NCI-H1048 (cell line): Measurements from ENCODE around the gene ABCA7.

Experiments
- DNase-seq: peaks from one replicate; lab custom pipeline; 2025; lab: John Stamatoyannopoulos, UW

ABCA7 gene

DNA sequence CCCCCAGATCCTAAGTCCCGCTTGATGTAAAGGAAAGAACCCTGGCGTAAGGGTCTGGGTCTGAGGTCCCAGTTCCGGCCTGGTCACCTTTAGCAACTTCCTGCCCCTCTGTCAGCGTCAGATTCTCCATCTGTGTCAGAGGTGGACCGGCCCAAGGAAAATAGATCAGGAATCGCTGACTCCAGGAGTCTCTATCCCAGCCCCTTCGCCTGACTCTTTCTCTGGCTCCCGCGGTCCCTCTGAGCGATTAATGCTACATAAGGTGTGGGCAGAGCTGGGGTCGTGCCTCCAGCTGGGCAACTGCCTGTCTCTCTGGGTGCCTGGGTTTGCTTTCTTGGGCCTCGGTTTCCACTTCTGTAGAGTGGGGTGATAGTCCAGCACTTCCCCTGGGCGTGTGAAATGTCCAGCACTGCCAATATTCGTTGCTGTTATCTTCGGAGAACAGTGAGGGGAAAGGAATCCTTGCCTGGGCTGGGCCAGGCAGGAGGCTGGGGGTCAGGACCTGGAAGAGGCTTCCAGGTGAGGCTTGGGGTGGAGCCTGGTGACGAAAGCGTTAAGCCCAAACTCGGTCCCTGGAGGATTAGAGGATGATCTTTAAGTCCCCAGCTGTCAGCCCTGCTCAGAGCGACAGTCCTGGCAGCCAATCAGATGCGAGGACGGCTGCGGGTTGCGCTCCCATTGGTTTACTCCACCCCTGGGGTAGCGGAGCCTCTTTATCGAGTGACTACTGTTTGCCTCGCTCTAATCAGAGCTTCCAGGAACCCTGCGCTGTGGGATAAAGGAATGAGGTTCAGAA, 767 bp downstream of the ABCA7 start:
- DNase-seq: peak; percentile 84

DNA sequence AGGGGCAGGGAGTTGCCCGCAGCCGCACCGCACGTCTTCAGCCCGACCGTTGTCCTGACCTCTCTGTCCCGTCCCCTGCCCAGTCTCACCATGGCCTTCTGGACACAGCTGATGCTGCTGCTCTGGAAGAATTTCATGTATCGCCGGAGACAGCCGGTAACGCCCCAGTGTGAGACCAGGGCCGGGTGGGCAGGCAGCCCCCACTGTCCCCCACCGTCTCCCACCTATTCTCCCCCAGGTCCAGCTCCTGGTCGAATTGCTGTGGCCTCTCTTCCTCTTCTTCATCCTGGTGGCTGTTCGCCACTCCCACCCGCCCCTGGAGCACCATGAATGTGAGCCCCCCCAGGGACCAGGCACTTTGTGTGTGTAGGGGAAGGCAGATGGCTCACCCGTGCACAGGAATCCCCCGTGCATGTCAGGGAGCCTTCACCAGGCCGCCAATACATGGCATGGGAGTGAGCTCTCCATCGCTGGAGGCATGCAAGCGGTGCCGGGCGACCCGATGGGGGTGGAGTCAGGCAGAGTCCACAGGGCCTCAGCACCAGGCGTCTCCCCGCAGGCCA, 1.4 kb downstream of the ABCA7 start:
- DNase-seq: no peak

DNA sequence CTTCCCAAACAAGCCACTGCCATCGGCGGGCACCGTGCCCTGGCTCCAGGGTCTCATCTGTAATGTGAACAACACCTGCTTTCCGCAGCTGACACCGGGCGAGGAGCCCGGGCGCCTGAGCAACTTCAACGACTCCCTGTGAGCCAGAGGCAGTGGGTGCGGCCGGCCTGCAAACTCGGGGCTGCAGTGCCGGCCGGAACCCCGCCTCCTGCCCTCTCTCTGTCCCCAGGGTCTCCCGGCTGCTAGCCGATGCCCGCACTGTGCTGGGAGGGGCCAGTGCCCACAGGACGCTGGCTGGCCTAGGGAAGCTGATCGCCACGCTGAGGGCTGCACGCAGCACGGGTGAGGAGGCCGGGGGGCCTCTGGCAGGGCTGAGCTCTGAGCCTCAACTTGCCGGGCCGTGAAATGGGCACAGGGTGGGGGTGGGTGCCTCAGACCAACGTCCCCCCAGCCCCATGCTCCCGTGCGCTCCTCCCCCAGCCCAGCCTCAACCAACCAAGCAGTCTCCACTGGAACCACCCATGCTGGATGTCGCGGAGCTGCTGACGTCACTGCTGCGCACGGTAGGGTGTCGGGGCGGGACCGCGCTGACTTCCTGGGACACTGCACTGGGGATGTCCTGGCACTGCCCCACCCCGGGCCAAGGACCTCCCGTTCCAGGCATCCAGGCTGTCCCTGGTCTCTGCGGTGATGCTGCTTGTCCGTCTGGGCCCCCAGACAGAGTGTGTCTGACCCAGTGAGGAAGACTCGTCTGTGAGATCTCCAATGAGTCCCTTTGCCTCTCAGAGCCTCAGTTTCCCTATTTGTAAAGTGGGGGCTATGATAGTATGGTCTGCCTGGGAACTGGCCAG, 2.2 kb downstream of the ABCA7 start:
- DNase-seq: no peak

DNA sequence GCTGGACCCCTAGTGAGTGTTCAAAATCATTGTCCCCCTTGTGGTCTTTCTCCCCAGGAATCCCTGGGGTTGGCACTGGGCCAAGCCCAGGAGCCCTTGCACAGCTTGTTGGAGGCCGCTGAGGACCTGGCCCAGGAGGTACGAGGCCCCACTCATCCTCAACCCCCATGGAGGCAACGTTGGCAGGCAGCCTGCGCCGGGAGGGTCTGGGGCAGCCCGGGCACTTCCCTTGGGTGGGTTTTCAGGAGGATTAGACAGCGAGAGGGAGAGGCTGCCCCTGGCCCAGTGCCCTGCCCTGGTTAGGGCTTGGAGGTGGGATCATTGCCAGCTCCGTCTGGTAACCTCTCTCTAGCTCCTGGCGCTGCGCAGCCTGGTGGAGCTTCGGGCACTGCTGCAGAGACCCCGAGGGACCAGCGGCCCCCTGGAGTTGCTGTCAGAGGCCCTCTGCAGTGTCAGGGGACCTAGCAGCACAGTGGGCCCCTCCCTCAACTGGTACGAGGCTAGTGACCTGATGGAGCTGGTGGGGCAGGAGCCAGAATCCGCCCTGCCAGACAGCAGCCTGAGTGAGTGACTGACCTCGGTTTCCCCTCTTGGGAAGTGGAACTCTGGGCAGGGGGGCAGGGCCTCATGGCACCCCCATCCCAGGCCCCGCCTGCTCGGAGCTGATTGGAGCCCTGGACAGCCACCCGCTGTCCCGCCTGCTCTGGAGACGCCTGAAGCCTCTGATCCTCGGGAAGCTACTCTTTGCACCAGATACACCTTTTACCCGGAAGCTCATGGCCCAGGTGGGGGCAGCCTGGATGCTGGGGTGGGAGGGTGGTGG, 3.0 kb downstream of the ABCA7 start:
- no peak for DNase-seq

DNA sequence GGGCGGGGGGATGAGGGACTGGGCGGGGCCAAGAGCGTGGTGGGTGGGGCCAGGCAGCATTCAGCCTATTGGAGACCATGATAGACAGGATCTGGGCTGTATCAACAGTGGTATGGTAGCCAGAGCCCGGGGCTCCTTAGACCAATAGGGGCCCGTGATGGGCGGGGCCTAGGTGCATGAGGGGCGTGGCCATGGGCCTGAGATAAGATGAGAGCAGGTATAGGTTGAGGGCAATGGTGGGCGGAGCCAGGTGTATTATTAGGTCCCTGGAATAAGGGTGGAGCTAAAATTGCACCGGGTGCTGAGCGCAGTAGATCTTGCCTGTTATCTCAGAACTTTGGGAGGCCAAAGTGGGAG, 5.3 kb downstream of the ABCA7 start:
- DNase-seq: peak; percentile 90

DNA sequence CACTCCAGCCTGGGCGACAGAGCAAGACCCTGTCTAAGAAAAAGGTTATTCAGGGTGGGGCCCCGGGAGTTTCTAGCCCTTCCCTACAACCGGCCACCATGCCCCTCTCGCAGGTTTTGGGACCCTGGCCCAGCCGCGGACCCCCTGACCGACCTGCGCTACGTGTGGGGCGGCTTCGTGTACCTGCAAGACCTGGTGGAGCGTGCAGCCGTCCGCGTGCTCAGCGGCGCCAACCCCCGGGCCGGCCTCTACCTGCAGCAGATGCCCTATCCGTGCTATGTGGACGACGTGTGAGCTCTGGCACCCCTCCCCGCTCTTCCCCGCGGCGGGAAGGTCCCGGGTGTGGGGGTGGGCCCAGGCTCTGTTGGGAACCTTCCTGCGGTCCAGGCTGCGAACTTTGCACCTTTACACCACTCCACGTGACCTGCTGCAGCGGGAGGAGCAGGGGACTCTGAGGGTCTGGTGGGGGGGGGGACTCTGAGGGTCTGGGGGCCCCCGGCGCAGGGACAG, 6.3 kb downstream of the ABCA7 start:
- no peak for DNase-seq

DNA sequence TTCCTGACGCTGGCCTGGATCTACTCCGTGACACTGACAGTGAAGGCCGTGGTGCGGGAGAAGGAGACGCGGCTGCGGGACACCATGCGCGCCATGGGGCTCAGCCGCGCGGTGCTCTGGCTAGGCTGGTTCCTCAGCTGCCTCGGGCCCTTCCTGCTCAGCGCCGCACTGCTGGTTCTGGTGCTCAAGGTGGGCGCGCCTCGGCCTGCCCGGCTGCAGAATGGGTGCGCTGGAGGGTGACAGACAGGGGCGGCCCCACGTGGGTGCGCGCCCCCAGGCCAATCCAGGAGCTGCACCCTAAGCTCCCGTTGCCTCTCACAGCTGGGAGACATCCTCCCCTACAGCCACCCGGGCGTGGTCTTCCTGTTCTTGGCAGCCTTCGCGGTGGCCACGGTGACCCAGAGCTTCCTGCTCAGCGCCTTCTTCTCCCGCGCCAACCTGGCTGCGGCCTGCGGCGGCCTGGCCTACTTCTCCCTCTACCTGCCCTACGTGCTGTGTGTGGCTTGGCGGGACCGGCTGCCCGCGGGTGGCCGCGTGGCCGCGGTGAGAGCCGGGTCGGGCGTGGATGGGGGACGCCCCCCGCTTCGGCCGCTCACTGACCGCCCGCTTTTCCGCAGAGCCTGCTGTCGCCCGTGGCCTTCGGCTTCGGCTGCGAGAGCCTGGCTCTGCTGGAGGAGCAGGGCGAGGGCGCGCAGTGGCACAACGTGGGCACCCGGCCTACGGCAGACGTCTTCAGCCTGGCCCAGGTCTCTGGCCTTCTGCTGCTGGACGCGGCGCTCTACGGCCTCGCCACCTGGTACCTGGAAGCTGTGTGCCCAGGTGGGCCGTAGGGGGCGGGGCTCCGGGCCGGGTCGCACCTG, 7.2 kb downstream of the ABCA7 start:
- no peak for DNase-seq

DNA sequence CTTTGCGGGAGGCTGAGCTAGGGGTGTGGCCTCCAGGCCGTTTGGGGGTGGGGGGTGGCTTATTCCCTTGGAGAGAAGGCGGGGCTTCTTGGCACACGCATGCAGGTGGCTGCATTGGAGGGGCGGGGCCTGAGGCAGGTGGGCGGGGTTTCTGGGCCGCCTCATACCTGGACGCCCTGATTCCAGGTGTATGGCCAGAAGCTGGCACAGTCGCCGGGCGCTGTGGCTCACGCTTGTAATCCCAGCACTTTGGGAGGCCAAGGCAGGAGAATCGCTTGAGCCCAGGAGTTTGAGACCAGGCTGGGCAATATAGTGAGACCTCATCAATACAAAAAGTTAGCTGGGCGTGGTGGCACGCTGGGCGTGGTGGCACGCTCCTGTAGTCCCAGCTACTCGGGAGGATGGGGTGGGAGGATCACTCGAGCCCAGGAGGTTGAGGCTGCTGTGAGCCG, 7.8 kb downstream of the ABCA7 start:
- DNase-seq: no peak

DNA sequence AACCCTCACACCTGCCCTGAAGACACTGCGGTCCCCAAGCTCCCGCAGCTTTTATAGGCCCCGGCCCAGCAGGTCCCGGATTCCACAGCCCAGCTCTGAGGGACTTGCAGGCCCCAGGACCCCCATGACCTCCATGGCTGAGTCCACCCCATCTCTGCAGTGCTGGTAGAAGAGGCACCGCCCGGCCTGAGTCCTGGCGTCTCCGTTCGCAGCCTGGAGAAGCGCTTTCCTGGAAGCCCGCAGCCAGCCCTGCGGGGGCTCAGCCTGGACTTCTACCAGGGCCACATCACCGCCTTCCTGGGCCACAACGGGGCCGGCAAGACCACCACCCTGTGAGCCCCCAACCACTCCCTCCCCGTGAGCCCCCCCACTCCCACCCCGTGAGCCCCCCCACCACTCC, 9.2 kb downstream of the ABCA7 start:
- DNase-seq: no peak

DNA sequence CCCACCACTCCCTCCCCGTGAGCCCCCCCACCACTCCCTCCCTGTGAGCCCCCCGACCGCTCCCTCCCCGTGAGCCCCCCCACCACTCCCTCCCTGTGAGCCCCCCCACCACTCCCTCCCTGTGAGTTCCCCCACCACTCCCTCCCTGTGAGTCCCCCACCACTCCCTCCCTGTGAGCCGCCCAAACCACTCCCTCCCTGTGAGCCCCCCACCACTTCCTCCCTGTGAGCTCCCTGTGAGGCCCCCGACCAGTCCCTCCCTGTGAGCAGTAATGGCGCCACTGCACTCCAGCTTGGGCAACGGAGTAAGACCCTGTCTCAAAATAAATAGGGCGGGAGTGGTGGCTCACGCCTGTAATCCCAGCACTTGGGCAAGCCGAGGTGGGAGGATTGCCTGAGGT, 9.9 kb downstream of the ABCA7 start:
- DNase-seq: no peak

DNA sequence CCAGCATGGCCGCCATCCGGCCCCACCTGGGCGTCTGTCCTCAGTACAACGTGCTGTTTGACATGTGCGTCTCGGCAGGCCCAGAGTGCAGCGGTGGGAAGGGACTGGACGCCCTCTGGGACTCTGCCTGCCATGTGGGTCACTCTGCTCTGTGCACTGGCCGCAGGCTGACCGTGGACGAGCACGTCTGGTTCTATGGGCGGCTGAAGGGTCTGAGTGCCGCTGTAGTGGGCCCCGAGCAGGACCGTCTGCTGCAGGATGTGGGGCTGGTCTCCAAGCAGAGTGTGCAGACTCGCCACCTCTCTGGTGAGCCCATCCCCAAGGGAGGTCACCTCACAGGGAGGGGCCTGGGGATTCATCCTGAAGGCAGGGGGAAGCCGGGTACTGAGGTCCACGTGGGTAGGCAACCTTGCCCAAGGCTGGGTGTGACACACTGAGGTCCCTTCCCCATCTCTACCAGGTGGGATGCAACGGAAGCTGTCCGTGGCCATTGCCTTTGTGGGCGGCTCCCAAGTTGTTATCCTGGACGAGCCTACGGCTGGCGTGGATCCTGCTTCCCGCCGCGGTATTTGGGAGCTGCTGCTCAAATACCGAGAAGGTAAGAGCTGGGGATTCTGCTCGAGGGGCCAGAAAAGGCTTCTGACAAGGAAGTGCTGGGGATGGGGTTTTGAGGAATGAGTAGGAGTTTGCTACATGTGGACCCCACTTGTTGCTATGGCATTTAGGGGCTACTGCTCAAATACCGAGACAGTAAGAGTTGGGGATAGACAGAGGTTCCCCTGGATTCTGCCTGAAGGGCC, 11.3 kb downstream of the ABCA7 start:
- no peak for DNase-seq

DNA sequence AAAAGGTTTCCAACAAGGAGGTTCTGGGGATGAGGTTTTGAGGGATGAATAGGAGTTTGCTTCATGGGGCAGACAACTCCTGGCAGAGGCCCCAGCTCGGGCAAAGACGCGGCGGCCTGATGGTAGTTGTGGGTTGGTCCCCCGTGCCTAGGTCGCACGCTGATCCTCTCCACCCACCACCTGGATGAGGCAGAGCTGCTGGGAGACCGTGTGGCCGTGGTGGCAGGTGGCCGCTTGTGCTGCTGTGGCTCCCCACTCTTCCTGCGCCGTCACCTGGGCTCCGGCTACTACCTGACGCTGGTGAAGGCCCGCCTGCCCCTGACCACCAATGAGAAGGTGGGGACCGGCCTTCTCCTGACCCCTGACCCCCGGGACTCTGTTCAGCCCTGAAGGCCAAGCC, 11.9 kb downstream of the ABCA7 start:
- no peak for DNase-seq

DNA sequence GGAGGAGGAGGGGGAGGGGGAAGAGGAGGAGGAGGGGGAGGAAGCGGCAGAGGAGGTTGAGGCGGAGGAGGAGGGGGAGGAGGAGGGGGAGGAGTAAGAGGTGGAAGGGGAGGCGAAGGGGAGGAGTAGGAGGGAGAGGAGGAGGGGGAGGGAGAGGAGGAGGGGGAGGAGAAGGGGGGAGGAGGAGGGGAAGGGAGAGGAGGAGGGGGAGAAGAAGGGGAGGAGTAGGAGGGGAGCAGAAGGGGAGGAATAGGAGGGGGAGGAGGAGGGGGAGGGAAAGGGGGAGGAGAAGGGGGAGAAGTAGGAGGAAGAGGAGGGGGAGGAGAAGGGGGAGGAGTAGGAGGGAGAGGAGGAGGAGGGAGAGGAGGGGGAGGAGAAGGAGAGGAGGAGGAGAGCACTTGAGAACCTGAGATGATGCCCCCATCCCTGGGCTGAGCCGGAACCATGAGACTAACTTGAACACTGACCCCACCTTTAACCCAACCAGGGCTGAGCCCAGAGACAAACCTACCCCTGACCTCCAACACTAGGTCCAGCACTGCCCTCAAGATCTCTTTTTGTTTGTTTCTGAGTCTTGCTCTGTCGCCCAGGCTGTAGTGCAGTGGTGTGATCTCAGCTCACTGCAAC, 12.6 kb downstream of the ABCA7 start:
- DNase-seq: no peak

DNA sequence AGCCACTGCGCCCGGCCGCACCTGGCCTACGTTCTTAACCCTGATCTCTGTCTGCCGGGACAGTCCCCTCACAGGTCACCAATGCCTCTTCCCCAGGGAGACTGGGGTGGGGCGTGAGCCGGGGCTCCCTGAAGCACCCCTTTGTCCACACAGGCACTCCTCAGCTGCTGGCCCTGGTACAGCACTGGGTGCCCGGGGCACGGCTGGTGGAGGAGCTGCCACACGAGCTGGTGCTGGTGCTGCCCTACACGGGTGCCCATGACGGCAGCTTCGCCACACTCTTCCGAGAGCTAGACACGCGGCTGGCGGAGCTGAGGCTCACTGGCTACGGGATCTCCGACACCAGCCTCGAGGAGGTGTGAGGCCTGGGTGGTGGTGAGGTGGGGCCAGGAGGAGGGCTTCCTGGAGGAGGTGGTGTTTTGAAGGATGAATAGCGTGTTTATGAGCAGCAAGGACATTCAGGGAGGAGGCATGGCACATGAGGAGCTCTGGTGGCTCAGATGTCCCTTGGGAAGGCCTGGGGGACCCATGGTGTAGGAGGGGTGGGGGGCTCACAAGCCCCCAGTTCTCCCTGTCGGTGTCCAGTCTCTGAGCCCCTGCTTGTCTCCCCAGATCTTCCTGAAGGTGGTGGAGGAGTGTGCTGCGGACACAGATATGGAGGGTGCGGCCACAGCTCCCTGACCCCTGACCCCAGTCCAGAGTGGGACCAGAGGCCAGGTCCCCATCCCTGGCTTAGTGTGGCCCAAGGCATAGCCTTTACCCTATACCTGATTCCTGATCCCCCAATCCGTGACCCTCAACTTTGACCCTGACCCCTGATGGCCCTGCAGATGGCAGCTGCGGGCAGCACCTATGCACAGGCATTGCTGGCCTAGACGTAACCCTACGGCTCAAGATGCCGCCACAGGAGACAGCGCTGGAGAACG, 13.5 kb downstream of the ABCA7 start:
- DNase-seq: no peak

DNA sequence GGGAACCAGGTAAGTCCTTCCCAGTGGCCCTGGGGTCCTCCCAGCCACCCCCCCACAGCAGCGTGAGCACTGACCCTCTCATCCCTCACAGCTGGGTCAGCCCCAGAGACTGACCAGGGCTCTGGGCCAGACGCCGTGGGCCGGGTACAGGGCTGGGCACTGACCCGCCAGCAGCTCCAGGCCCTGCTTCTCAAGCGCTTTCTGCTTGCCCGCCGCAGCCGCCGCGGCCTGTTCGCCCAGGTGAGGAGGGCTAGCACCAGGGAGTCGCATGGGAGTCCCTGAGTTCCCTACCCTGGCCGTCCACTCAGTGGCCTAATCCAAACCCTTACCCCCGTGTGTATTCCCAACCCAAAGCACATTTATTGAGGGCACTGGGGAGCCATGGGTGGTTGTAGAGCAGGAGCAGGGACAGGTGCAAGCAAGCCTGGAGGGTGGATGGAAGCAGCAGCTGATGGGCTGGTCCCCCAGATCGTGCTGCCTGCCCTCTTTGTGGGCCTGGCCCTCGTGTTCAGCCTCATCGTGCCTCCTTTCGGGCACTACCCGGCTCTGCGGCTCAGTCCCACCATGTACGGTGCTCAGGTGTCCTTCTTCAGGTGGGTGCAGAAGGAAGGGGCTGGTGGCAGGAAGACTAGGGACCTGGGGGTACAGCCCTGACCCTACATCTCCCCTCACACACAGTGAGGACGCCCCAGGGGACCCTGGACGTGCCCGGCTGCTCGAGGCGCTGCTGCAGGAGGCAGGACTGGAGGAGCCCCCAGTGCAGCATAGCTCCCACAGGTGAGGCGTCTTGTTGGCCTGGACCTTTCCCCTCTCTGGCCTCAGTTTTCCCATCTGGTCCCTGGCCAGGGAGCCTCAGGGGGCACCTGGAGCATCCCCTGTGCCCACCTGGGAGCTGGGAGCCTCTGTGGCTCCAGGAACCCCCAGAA, 14.5 kb downstream of the ABCA7 start:
- DNase-seq: no peak

DNA sequence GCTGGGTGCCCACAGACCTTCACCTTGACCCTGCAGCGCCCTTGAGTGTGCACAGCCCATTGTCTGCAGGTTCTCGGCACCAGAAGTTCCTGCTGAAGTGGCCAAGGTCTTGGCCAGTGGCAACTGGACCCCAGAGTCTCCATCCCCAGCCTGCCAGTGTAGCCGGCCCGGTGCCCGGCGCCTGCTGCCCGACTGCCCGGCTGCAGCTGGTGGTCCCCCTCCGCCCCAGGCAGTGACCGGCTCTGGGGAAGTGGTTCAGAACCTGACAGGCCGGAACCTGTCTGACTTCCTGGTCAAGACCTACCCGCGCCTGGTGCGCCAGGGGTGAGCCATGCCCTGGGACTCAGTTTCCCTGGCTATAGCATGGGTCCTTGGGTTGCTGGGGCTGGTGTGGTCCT, 15.1 kb downstream of the ABCA7 start:
- DNase-seq: no peak

DNA sequence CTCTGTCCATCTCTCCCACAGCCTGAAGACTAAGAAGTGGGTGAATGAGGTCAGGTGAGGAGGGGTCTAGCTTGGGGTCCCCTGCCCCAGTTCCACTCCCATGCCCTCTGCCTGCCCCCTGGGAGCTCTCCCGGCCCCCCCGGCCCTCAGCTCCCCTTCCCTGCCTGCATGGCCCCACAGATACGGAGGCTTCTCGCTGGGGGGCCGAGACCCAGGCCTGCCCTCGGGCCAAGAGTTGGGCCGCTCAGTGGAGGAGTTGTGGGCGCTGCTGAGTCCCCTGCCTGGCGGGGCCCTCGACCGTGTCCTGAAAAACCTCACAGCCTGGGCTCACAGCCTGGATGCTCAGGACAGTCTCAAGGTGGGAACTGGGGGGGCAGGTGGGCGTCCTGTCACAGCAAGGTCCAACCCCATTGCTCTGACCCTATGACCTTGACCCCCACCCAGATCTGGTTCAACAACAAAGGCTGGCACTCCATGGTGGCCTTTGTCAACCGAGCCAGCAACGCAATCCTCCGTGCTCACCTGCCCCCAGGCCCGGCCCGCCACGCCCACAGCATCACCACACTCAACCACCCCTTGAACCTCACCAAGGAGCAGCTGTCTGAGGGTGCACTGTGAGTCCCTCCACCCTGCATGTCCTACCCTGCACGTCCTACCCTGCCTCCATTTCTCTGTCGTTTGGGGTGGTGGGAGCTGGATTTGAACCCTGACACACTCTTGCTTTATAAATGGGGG, 16.1 kb downstream of the ABCA7 start:
- DNase-seq: no peak
